ENCODE data around the gene ABI2.

GRCh38 chr2:203446071-203446481 is 117.9 kb downstream of the ABI2 start:
- no peak for TF ChIP-seq CTCF (IDR thresholded peaks at IDR 0.05)
- no peak for TF ChIP-seq REST (IDR thresholded peaks at IDR 0.05; ENCODE audit: insufficient read depth in 1 of 2, low read depth in 2 of 2, low read length in 1 of 2)
- no peak for TF ChIP-seq POLR2AphosphoS5 (IDR thresholded peaks at IDR 0.05; ENCODE audit: low read depth, low read length)
